IgD-negative memory B cell (primary cell): ENCODE measurements around the gene MAP3K5. TPM values are rescaled to one million over a fixed set of nuclear protein-coding genes. Genes with fewer than 3 reads are reported as not detected.
"Not testable (repeated sequence)": the region's sequence is repeated elsewhere in the genome, so short reads cannot be mapped to it uniquely, and the experiment has no call there.

Experiments
- H3K27ac Mint-ChIP-seq, 3 donors: one replicate each; pipeline ENCODE4 v1.8.0; 2020 to 2022; ENCODE audit warnings: mild to moderate bottlenecking in 3 of 3, mixed read lengths in 3 of 3, moderate library complexity in 1 of 3
- H3K27me3 Mint-ChIP-seq: one replicate; pipeline ENCODE4 v1.8.0; 2021; ENCODE audit warnings: mixed read lengths
- H3K36me3 Mint-ChIP-seq: one replicate; pipeline ENCODE4 v1.8.0; 2020; ENCODE audit warnings: mild to moderate bottlenecking, mixed read lengths
- H3K4me1 Mint-ChIP-seq, 3 donors: one replicate each; pipeline ENCODE4 v1.8.0; 2020 to 2022; ENCODE audit warnings: mixed read lengths in 3 of 3, mild to moderate bottlenecking in 1 of 3
- H3K4me3 Mint-ChIP-seq, 4 donors: one replicate each; pipeline ENCODE4 v1.8.0; 2020 to 2022; ENCODE audit warnings: mild to moderate bottlenecking in 4 of 4, mixed read lengths in 4 of 4, moderate library complexity in 3 of 4
- H3K9me3 Mint-ChIP-seq, 3 donors: one replicate each; pipeline ENCODE4 v1.8.0; 2020 to 2021; ENCODE audit warnings: mixed read lengths in 3 of 3, mild to moderate bottlenecking in 1 of 3
- polyA plus RNA-seq: library from polyadenylated mRNA; unstranded; fragments of 300-500 nt; fragmentation: Illumina TruSeq; gene quantifications from one replicate; pipeline ENCODE4 v1.2.3, GENCODE V29; 2021

Gene MAP3K5
- polyA plus RNA-seq, 1 donor from 2014 or later: 6.0 TPM

GRCh38 chr6:136696238-136696637 is 96.0 kb downstream of the MAP3K5 start:
- H3K36me3 Mint-ChIP-seq: peaks cover 8% of the 10 kb centered on the region
- H3K27me3 Mint-ChIP-seq: no peaks in the 10 kb centered on the region
- H3K27ac Mint-ChIP-seq: no peak overlapping the region
- peaks cover 0 to 1% (median 1%) of the 10 kb centered on the region in 3 donors for H3K4me1 Mint-ChIP-seq
- no peak overlapping the region for H3K4me3 Mint-ChIP-seq
- no peaks in the 10 kb centered on the region for H3K9me3 Mint-ChIP-seq

GRCh38 chr6:136695412-136695811 is 96.9 kb downstream of the MAP3K5 start:
- Mint-ChIP-seq H3K4me1 (peaks cover 0 to 1% (median 0%) of the 10 kb centered on the region in 3 donors), H3K36me3 (peaks cover 8% of the 10 kb centered on the region), H3K4me3 (no peak overlapping the region), H3K27ac (no peak overlapping the region), H3K27me3 (no peaks in the 10 kb centered on the region), H3K9me3 (no peaks in the 10 kb centered on the region)

- Mint-ChIP-seq H3K4me1 (no peaks in the 10 kb centered on the region), H3K27ac (no peak overlapping the region), H3K36me3 (peaks cover 10% of the 10 kb centered on the region), H3K9me3 (peaks cover 0 to 1% (median 0%) of the 10 kb centered on the region in 3 donors), H3K27me3 (no peaks in the 10 kb centered on the region), H3K4me3 (no peak overlapping the region)
Observed at GRCh38 chr6:136693090-136693489, 99.2 kb downstream of the MAP3K5 start.

GRCh38 chr6:136687894-136688293 is 104.4 kb downstream of the MAP3K5 start:
- not testable (repeated sequence) for H3K9me3 Mint-ChIP-seq, H3K27ac Mint-ChIP-seq, H3K4me1 Mint-ChIP-seq, H3K27me3 Mint-ChIP-seq, H3K4me3 Mint-ChIP-seq
- H3K36me3 Mint-ChIP-seq: peaks cover 15% of the 10 kb centered on the region

GRCh38 chr6:136685540-136686108 is 106.7 kb downstream of the MAP3K5 start:
- H3K36me3 Mint-ChIP-seq: peaks cover 12% of the 10 kb centered on the region
- H3K4me3 Mint-ChIP-seq: no peak overlapping the region
- H3K27me3 Mint-ChIP-seq: no peaks in the 10 kb centered on the region
- peaks cover 0 to 6% (median 0%) of the 10 kb centered on the region in 3 donors for H3K4me1 Mint-ChIP-seq
- H3K27ac Mint-ChIP-seq: peak overlapping the region in 1 of 3 donors; percentile 20
- H3K9me3 Mint-ChIP-seq: peaks cover 0 to 1% (median 0%) of the 10 kb centered on the region in 3 donors

GRCh38 chr6:136684466-136684865 is 107.8 kb downstream of the MAP3K5 start:
- H3K4me3 Mint-ChIP-seq: no peak overlapping the region

GRCh38 chr6:136683209-136683941 is 108.9 kb downstream of the MAP3K5 start:
- H3K4me1 Mint-ChIP-seq: peaks cover 0 to 6% (median 0%) of the 10 kb centered on the region in 3 donors
- H3K36me3 Mint-ChIP-seq: peaks cover 11% of the 10 kb centered on the region
- no peaks in the 10 kb centered on the region for H3K27me3 Mint-ChIP-seq
- H3K9me3 Mint-ChIP-seq: no peaks in the 10 kb centered on the region
- H3K27ac Mint-ChIP-seq: no peak overlapping the region
- H3K4me3 Mint-ChIP-seq: no peak overlapping the region

More at GRCh38 chr6:136684466-136684865, 107.8 kb downstream of the MAP3K5 start:
- H3K27ac Mint-ChIP-seq: no peak overlapping the region
- peaks cover 0 to 1% (median 0%) of the 10 kb centered on the region in 3 donors for H3K9me3 Mint-ChIP-seq
- peaks cover 16% of the 10 kb centered on the region for H3K36me3 Mint-ChIP-seq
- no peaks in the 10 kb centered on the region for H3K27me3 Mint-ChIP-seq
- H3K4me1 Mint-ChIP-seq: peaks cover 0 to 6% (median 0%) of the 10 kb centered on the region in 3 donors

- H3K27ac Mint-ChIP-seq: no peak overlapping the region
- no peaks in the 10 kb centered on the region for H3K27me3 Mint-ChIP-seq
- H3K36me3 Mint-ChIP-seq: peaks cover 11% of the 10 kb centered on the region
- H3K4me3 Mint-ChIP-seq: no peak overlapping the region
- peaks cover 0 to 6% (median 0%) of the 10 kb centered on the region in 3 donors for H3K4me1 Mint-ChIP-seq
- H3K9me3 Mint-ChIP-seq: no peaks in the 10 kb centered on the region
Observed at GRCh38 chr6:136682292-136682691, 110.0 kb downstream of the MAP3K5 start.

- Mint-ChIP-seq H3K4me3 (no peak overlapping the region), H3K27ac (no peak overlapping the region), H3K4me1 (no peaks in the 10 kb centered on the region), H3K9me3 (peaks cover 0 to 5% (median 3%) of the 10 kb centered on the region in 3 donors), H3K36me3 (peaks cover 21% of the 10 kb centered on the region), H3K27me3 (no peaks in the 10 kb centered on the region)
Observed at GRCh38 chr6:136677822-136678221, 114.5 kb downstream of the MAP3K5 start.

- H3K27ac Mint-ChIP-seq: no peak overlapping the region
- H3K27me3 Mint-ChIP-seq: no peaks in the 10 kb centered on the region
- peaks cover 0 to 5% (median 3%) of the 10 kb centered on the region in 3 donors for H3K9me3 Mint-ChIP-seq
- peaks cover 21% of the 10 kb centered on the region for H3K36me3 Mint-ChIP-seq
- no peak overlapping the region for H3K4me3 Mint-ChIP-seq
- no peaks in the 10 kb centered on the region for H3K4me1 Mint-ChIP-seq
Observed at GRCh38 chr6:136677344-136677743, 114.9 kb downstream of the MAP3K5 start.

- Mint-ChIP-seq H3K4me3 (no peak overlapping the region), H3K9me3 (peaks cover 0 to 5% (median 3%) of the 10 kb centered on the region in 3 donors), H3K4me1 (no peaks in the 10 kb centered on the region), H3K36me3 (peaks cover 21% of the 10 kb centered on the region), H3K27ac (no peak overlapping the region), H3K27me3 (no peaks in the 10 kb centered on the region)
Observed at GRCh38 chr6:136676075-136676474, 116.2 kb downstream of the MAP3K5 start.

- no peak overlapping the region for H3K27ac Mint-ChIP-seq
- H3K36me3 Mint-ChIP-seq: peaks cover 17% of the 10 kb centered on the region
- H3K9me3 Mint-ChIP-seq: peaks cover 0 to 5% (median 3%) of the 10 kb centered on the region in 3 donors
- no peaks in the 10 kb centered on the region for H3K27me3 Mint-ChIP-seq
- H3K4me1 Mint-ChIP-seq: no peaks in the 10 kb centered on the region
- no peak overlapping the region for H3K4me3 Mint-ChIP-seq
Observed at GRCh38 chr6:136673571-136673970, 118.7 kb downstream of the MAP3K5 start.

GRCh38 chr6:136672144-136672543 is 120.1 kb downstream of the MAP3K5 start:
- Mint-ChIP-seq H3K4me1 (no peaks in the 10 kb centered on the region), H3K9me3 (peaks cover 0 to 5% (median 3%) of the 10 kb centered on the region in 3 donors), H3K27me3 (no peaks in the 10 kb centered on the region), H3K27ac (no peak overlapping the region), H3K4me3 (no peak overlapping the region), H3K36me3 (peaks cover 15% of the 10 kb centered on the region)

GRCh38 chr6:136669299-136669699 is 123.0 kb downstream of the MAP3K5 start:
- no peak overlapping the region for H3K4me3 Mint-ChIP-seq
- peaks cover 0 to 5% (median 3%) of the 10 kb centered on the region in 3 donors for H3K9me3 Mint-ChIP-seq
- no peaks in the 10 kb centered on the region for H3K4me1 Mint-ChIP-seq
- H3K36me3 Mint-ChIP-seq: peaks cover 13% of the 10 kb centered on the region
- H3K27me3 Mint-ChIP-seq: no peaks in the 10 kb centered on the region
- H3K27ac Mint-ChIP-seq: no peak overlapping the region

- Mint-ChIP-seq H3K36me3 (peaks cover 9% of the 10 kb centered on the region), H3K4me3 (no peak overlapping the region), H3K27ac (no peak overlapping the region), H3K4me1 (no peaks in the 10 kb centered on the region), H3K27me3 (no peaks in the 10 kb centered on the region), H3K9me3 (peaks cover 0 to 2% (median 1%) of the 10 kb centered on the region in 3 donors)
Observed at GRCh38 chr6:136668571-136668970, 123.7 kb downstream of the MAP3K5 start.

- H3K27me3 Mint-ChIP-seq: no peaks in the 10 kb centered on the region
- H3K4me1 Mint-ChIP-seq: no peaks in the 10 kb centered on the region
- H3K4me3 Mint-ChIP-seq: no peak overlapping the region
- H3K27ac Mint-ChIP-seq: no peak overlapping the region
- no peaks in the 10 kb centered on the region for H3K9me3 Mint-ChIP-seq
- peaks cover 2% of the 10 kb centered on the region for H3K36me3 Mint-ChIP-seq
Observed at GRCh38 chr6:136666041-136666440, 126.2 kb downstream of the MAP3K5 start.
